MCF 10A (cell line): ENCODE results near the gene LDLRAP1. TPM values are rescaled to one million over a fixed set of nuclear protein-coding genes. Genes with fewer than 3 reads are reported as not detected.

Source experiments
- BruUV-seq: library from RNA; stranded (reverse); fragments of 400-500 nt; replicated peaks from 2 replicates; lab custom pipeline; 2021; lab: Mats Ljungman, UMichigan
- CTCF ChIA-PET: fragments of 300-600 bp; sonication (Branson Sonifier 250); formaldehyde crosslinking; extraction: SDS; loops from one replicate; lab custom pipeline; 2021; ENCODE audit warnings: antibody characterized with exemption, inconsistent platforms; lab: Yijun Ruan, JAX
- POLR2A ChIA-PET: fragments of 300-600, 350-650 bp; sonication (Branson Sonifier 250); formaldehyde crosslinking; extraction: SDS; loops from one replicate; lab custom pipeline; 2020; ENCODE audit warnings: antibody characterized with exemption, inconsistent platforms; lab: Yijun Ruan, JAX
- DNase-seq: peaks from one replicate; pipeline ENCODE4 v3.0.0-alpha.2; 2018; ENCODE audit not compliant: unreplicated experiment
- H3K27ac Mint-ChIP-seq: one replicate; pipeline ENCODE4 v1.8.0; 2022; ENCODE audit warnings: mild to moderate bottlenecking, low read depth, mixed read lengths; ENCODE audit not compliant: unreplicated experiment
- H3K27me3 Mint-ChIP-seq: one replicate; pipeline ENCODE4 v1.8.0; 2022; ENCODE audit warnings: mixed read lengths; ENCODE audit not compliant: insufficient read depth, unreplicated experiment
- H3K36me3 Mint-ChIP-seq: one replicate; pipeline ENCODE4 v1.8.0; 2022; ENCODE audit warnings: mild to moderate bottlenecking, moderate library complexity, mixed read lengths; ENCODE audit not compliant: insufficient read depth, unreplicated experiment
- H3K4me1 Mint-ChIP-seq: one replicate; pipeline ENCODE4 v1.8.0; 2022; ENCODE audit warnings: mixed read lengths; ENCODE audit not compliant: insufficient read depth, unreplicated experiment
- H3K4me3 Mint-ChIP-seq: one replicate; pipeline ENCODE4 v1.8.0; 2022; ENCODE audit warnings: mild to moderate bottlenecking, moderate library complexity, mixed read lengths; ENCODE audit not compliant: unreplicated experiment
- H3K9me3 Mint-ChIP-seq: one replicate; pipeline ENCODE4 v1.8.0; 2022; ENCODE audit warnings: mixed read lengths; ENCODE audit not compliant: unreplicated experiment
- intact Hi-C: fragments of 100-400 bp; cut with micrococcal nuclease; formaldehyde crosslinking; loops from 2 replicates; pipeline ENCODE4 v1.14.1; 2022
- total RNA-seq: library from RNA; stranded (reverse); gene quantifications from 2 replicates; pipeline ENCODE4 v1.2.3, GENCODE V29; 2022
- TF ChIP-seq, protein P1 (sequence below): fragments of 200-600 bp; IDR thresholded peaks from one replicate; pipeline ENCODE4 v1.8.0; 2022; ENCODE audit warnings: antibody characterized with exemption, mild to moderate bottlenecking; ENCODE audit not compliant: unreplicated experiment

LDLRAP1 gene
- total RNA-seq, 1 experiment from 2014 or later = 10.3 TPM

GRCh38 chr1:25540750-25541342 is 2.6 kb upstream of the LDLRAP1 start:
- Mint-ChIP-seq H3K4me3 (no peak overlapping the region), H3K27ac (no peak overlapping the region), H3K27me3 (no peaks in the 10 kb centered on the region), H3K4me1 (peaks cover 13% of the 10 kb centered on the region), H3K36me3 (no peaks in the 10 kb centered on the region), H3K9me3 (no peaks in the 10 kb centered on the region)
- TF ChIP-seq, protein P1, sequence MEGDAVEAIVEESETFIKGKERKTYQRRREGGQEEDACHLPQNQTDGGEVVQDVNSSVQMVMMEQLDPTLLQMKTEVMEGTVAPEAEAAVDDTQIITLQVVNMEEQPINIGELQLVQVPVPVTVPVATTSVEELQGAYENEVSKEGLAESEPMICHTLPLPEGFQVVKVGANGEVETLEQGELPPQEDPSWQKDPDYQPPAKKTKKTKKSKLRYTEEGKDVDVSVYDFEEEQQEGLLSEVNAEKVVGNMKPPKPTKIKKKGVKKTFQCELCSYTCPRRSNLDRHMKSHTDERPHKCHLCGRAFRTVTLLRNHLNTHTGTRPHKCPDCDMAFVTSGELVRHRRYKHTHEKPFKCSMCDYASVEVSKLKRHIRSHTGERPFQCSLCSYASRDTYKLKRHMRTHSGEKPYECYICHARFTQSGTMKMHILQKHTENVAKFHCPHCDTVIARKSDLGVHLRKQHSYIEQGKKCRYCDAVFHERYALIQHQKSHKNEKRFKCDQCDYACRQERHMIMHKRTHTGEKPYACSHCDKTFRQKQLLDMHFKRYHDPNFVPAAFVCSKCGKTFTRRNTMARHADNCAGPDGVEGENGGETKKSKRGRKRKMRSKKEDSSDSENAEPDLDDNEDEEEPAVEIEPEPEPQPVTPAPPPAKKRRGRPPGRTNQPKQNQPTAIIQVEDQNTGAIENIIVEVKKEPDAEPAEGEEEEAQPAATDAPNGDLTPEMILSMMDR = no peak
- no peak for DNase-seq
- POLR2A ChIA-PET = no interaction called here
- intact Hi-C loops = no loop called here
- no TSS peak for BruUV-seq
- CTCF ChIA-PET = interaction anchor here (0.5 to 1.0 kb wide), 4 partner anchors 20 to 475 kb away, joined by 3 to 5 read pairs (median 4); no protein-coding TSS in a partner anchor

- ChIA-PET POLR2A (no interaction called here), CTCF (no interaction called here)
- BruUV-seq = no TSS peak
- Mint-ChIP-seq H3K27me3 (no peaks in the 10 kb centered on the region), H3K4me3 (no peak overlapping the region), H3K4me1 (peaks cover 13% of the 10 kb centered on the region), H3K36me3 (no peaks in the 10 kb centered on the region), H3K9me3 (no peaks in the 10 kb centered on the region), H3K27ac (no peak overlapping the region)
- intact Hi-C loops = no loop called here
- TF ChIP-seq, protein P1 = no peak
- DNase-seq = no peak
Observed at GRCh38 chr1:25541425-25541824, 2.0 kb upstream of the LDLRAP1 start.

- H3K27me3 Mint-ChIP-seq = no peaks in the 10 kb centered on the region
- POLR2A ChIA-PET = interaction anchor here (0.5 to 1.8 kb wide), 3 partner anchors 27 to 82 kb away, joined by 3 to 8 read pairs (median 4); no protein-coding TSS in a partner anchor
- H3K36me3 Mint-ChIP-seq = no peaks in the 10 kb centered on the region
- peaks cover 18% of the 10 kb centered on the region for H3K4me1 Mint-ChIP-seq
- no peak overlapping the region for H3K4me3 Mint-ChIP-seq
- BruUV-seq = no TSS peak
- H3K9me3 Mint-ChIP-seq = no peaks in the 10 kb centered on the region
- TF ChIP-seq, protein P1 = no peak
- CTCF ChIA-PET = interaction anchor here (1.0 to 1.1 kb wide), 2 partner anchors 21 to 27 kb away, joined by 3 to 5 read pairs; no protein-coding TSS in a partner anchor
- intact Hi-C loops = no loop called here
- no peak overlapping the region for H3K27ac Mint-ChIP-seq
- DNase-seq = no peak
Observed at GRCh38 chr1:25541889-25542658, 1.3 kb upstream of the LDLRAP1 start.

- TF ChIP-seq, protein P1 = no peak
- Mint-ChIP-seq H3K9me3 (no peaks in the 10 kb centered on the region), H3K27me3 (no peaks in the 10 kb centered on the region), H3K36me3 (no peaks in the 10 kb centered on the region), H3K4me1 (peaks cover 17% of the 10 kb centered on the region), H3K27ac (no peak overlapping the region), H3K4me3 (peak overlapping the region; percentile 73)
- CTCF ChIA-PET = interaction anchor here (0.7 to 1.1 kb wide), 3 partner anchors 11 to 28 kb away, joined by 3 to 5 read pairs (median 3); no protein-coding TSS in a partner anchor
- DNase-seq = no peak
- BruUV-seq = no TSS peak
- intact Hi-C loops = no loop called here
- POLR2A ChIA-PET = interaction anchor here (0.6 to 1.8 kb wide), 6 partner anchors 11 to 160 kb away, joined by 3 to 8 read pairs (median 4); no protein-coding TSS in a partner anchor
Observed at GRCh38 chr1:25543005-25543424, 391 bp upstream of the LDLRAP1 start.
